ENCODE results near the gene DNAI1.

GRCh38 chr9:34547960-34548611, 89.5 kb downstream of the DNAI1 start:
- TF ChIP-seq, protein P1, sequence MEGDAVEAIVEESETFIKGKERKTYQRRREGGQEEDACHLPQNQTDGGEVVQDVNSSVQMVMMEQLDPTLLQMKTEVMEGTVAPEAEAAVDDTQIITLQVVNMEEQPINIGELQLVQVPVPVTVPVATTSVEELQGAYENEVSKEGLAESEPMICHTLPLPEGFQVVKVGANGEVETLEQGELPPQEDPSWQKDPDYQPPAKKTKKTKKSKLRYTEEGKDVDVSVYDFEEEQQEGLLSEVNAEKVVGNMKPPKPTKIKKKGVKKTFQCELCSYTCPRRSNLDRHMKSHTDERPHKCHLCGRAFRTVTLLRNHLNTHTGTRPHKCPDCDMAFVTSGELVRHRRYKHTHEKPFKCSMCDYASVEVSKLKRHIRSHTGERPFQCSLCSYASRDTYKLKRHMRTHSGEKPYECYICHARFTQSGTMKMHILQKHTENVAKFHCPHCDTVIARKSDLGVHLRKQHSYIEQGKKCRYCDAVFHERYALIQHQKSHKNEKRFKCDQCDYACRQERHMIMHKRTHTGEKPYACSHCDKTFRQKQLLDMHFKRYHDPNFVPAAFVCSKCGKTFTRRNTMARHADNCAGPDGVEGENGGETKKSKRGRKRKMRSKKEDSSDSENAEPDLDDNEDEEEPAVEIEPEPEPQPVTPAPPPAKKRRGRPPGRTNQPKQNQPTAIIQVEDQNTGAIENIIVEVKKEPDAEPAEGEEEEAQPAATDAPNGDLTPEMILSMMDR (optimal IDR thresholded peaks at IDR 0.05 in 1 of 3, IDR thresholded peaks at IDR 0.05 in 1 of 3, conservative IDR thresholded peaks at IDR 0.05 in 1 of 3; ENCODE audit: extremely low read depth in 1 of 3, insufficient read depth in 2 of 3, low read length in 3 of 3), result peak; percentile 83 to 97 (median 90)
- no peak for TF ChIP-seq EZH2 (IDR thresholded peaks at IDR 0.05; ENCODE audit: low read length)
